Nephron (organoid): Measurements from ENCODE around the gene PLXNA3.

Experiments used
- H3K27ac Mint-ChIP-seq, 3 experiments: 2 replicates each; pipeline ENCODE4 v1.8.0; 2020; ENCODE audit warnings: mixed read lengths in 3 of 3, mild to moderate bottlenecking in 2 of 3, moderate library complexity in 1 of 3
- H3K27me3 Mint-ChIP-seq: 2 replicates; pipeline ENCODE4 v1.8.0; 2021; ENCODE audit warnings: low read depth, mild to moderate bottlenecking, moderate library complexity, mixed read lengths
- H3K36me3 Mint-ChIP-seq: 2 replicates; pipeline ENCODE4 v1.8.0; 2020; ENCODE audit warnings: low read depth, mixed read lengths
- H3K4me1 Mint-ChIP-seq: 2 replicates; pipeline ENCODE4 v1.8.0; 2020; ENCODE audit warnings: mixed read lengths
- H3K4me3 Mint-ChIP-seq, 3 experiments: 2 replicates each; pipeline ENCODE4 v1.8.0; 2020; ENCODE audit warnings: mild to moderate bottlenecking in 3 of 3, mixed read lengths in 3 of 3, moderate library complexity in 2 of 3
- H3K9me3 Mint-ChIP-seq: 2 replicates; pipeline ENCODE4 v1.8.0; 2020; ENCODE audit warnings: mixed read lengths
- CTCF ChIP-seq, 3 experiments: fragments of 200-600 bp; sonication (generic); IDR thresholded peaks; one replicate each; pipeline ENCODE4 v1.5.0; 2021; ENCODE audit warnings: antibody characterized with exemption in 3 of 3; ENCODE audit not compliant: unreplicated experiment in 3 of 3

The PLXNA3 gene

GRCh38 chrX:154513716-154514115 lies 55.6 kb downstream of the PLXNA3 start:
- H3K4me3 Mint-ChIP-seq, result peak overlapping the region; percentile 63 to 74 (median 65)
- H3K9me3 Mint-ChIP-seq, result peaks cover 23% of the 10 kb centered on the region
- peaks cover 24% of the 10 kb centered on the region for H3K4me1 Mint-ChIP-seq
- H3K27me3 Mint-ChIP-seq, result peaks cover under 1% of the 10 kb centered on the region
- H3K27ac Mint-ChIP-seq, result peak overlapping the region in 2 of 3 experiments; percentile 12 to 76
- peaks cover 23% of the 10 kb centered on the region for H3K36me3 Mint-ChIP-seq
- TF ChIP-seq CTCF (IDR thresholded peaks at IDR 0.05; ENCODE audit: unreplicated experiment in 3 of 3), result no peak

GRCh38 chrX:154515090-154515965 lies 57.2 kb downstream of the PLXNA3 start:
- no peaks in the 10 kb centered on the region for H3K27me3 Mint-ChIP-seq
- peak overlapping the region; percentile 74 to 89 (median 77) for H3K27ac Mint-ChIP-seq
- peaks cover 24% of the 10 kb centered on the region for H3K4me1 Mint-ChIP-seq
- no peak for TF ChIP-seq CTCF (IDR thresholded peaks at IDR 0.05; ENCODE audit: unreplicated experiment in 3 of 3)
- peaks cover 22% of the 10 kb centered on the region for H3K9me3 Mint-ChIP-seq
- H3K4me3 Mint-ChIP-seq, result peak overlapping the region; percentile 80 to 83 (median 81)
- peaks cover 11% of the 10 kb centered on the region for H3K36me3 Mint-ChIP-seq

- Mint-ChIP-seq H3K27me3 (no peaks in the 10 kb centered on the region), H3K4me1 (peaks cover 24% of the 10 kb centered on the region), H3K9me3 (peaks cover 17% of the 10 kb centered on the region), H3K4me3 (peak within 1 kb of the TSS; percentile 84 to 92 (median 88)), H3K36me3 (peaks cover 9% of the 10 kb centered on the region), H3K27ac (peak within 1 kb of the TSS; percentile 99 to 100 (median 99))
- no peak for TF ChIP-seq CTCF (IDR thresholded peaks at IDR 0.05; ENCODE audit: unreplicated experiment in 3 of 3)
These were observed 58.0 kb downstream of the PLXNA3 start, which contains the start of gene FAM3A for GRCh38 chrX:154515966-154516655. Gene FAM3A (minus strand): TSS chrX:154516232. CDS start chrX:154515772, 460 bp downstream.

- Mint-ChIP-seq H3K9me3 (peaks cover 16% of the 10 kb centered on the region), H3K27ac (peak overlapping the region; percentile 99 to 100 (median 99)), H3K4me3 (peak overlapping the region; percentile 84 to 92 (median 88)), H3K36me3 (peaks cover 7% of the 10 kb centered on the region), H3K27me3 (no peaks in the 10 kb centered on the region), H3K4me1 (peaks cover 24% of the 10 kb centered on the region)
- no peak for TF ChIP-seq CTCF (IDR thresholded peaks at IDR 0.05; ENCODE audit: unreplicated experiment in 3 of 3)
These were observed 58.6 kb downstream of the PLXNA3 start for GRCh38 chrX:154516656-154517100.

GRCh38 chrX:154517101-154517781 lies 59.2 kb downstream of the PLXNA3 start:
- H3K4me3 Mint-ChIP-seq, result peak overlapping the region; percentile 84 to 92 (median 88)
- H3K27me3 Mint-ChIP-seq, result no peaks in the 10 kb centered on the region
- peak overlapping the region; percentile 99 to 100 (median 99) for H3K27ac Mint-ChIP-seq
- TF ChIP-seq CTCF (IDR thresholded peaks at IDR 0.05; ENCODE audit: unreplicated experiment in 3 of 3), result no peak
- H3K4me1 Mint-ChIP-seq, result peaks cover 24% of the 10 kb centered on the region
- peaks cover 7% of the 10 kb centered on the region for H3K36me3 Mint-ChIP-seq
- H3K9me3 Mint-ChIP-seq, result peaks cover 16% of the 10 kb centered on the region
